RWPE1 (cell line): Measurements from ENCODE around the gene LRRTM2.

ENCODE experiments used
- CTCF ChIA-PET: fragments of 350-600 bp; sonication (Branson Sonifier 250); formaldehyde crosslinking; extraction: SDS; loops from one replicate; lab custom pipeline; 2021; lab: Yijun Ruan, JAX
- POLR2A ChIA-PET: fragments of 400-600 bp; formaldehyde crosslinking; extraction: SDS; loops from one replicate; lab custom pipeline; 2020; ENCODE audit warnings: antibody characterized with exemption; ENCODE audit not compliant: low non-redundant PET; lab: Yijun Ruan, JAX
- DNase-seq: peaks from one replicate; pipeline ENCODE4 v3.0.0; 2012; ENCODE audit warnings: low spot score
- H3K27ac ChIP-seq: fragments of 450-650 bp; 2 replicates; pipeline ENCODE4 v1.5.1; 2017
- TF ChIP-seq, protein P1 (sequence below): fragments of 450-650 bp; conservative IDR thresholded peaks from 2 replicates; pipeline ENCODE4 v1.5.1; 2017; ENCODE audit warnings: low read depth, mild to moderate bottlenecking

LRRTM2 gene

DNA sequence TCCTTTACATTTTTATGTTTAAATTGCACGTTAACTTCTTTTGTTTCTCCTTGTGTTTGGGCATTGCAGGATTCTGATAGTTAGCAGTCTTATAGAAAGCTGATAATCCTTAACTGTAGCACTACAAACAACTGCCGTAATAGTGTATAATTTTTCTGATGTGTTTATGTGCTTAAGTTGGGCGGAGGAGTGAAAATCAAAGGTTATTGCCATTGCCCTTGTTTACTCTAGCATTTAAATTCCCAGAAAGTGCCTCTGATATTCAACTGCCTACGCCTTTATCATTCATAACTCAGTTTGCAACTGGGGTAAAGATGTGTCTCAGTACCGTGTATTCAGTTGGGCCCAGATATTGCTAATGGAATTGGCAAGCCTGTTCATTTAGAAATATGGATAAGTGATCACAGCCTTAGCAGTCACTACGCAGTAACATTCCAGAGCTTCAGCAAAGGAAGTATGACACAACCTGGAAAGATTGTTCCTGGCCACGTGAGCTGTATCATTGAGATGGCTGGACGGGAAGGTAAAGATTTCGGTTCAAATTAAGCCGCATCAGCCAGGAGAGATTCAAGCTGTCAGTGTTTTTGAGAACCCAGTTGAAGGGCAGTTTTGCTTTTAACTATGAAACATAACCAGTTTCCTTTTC is 28.1 kb upstream of the LRRTM2 start:
- TF ChIP-seq, protein P1, sequence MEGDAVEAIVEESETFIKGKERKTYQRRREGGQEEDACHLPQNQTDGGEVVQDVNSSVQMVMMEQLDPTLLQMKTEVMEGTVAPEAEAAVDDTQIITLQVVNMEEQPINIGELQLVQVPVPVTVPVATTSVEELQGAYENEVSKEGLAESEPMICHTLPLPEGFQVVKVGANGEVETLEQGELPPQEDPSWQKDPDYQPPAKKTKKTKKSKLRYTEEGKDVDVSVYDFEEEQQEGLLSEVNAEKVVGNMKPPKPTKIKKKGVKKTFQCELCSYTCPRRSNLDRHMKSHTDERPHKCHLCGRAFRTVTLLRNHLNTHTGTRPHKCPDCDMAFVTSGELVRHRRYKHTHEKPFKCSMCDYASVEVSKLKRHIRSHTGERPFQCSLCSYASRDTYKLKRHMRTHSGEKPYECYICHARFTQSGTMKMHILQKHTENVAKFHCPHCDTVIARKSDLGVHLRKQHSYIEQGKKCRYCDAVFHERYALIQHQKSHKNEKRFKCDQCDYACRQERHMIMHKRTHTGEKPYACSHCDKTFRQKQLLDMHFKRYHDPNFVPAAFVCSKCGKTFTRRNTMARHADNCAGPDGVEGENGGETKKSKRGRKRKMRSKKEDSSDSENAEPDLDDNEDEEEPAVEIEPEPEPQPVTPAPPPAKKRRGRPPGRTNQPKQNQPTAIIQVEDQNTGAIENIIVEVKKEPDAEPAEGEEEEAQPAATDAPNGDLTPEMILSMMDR, result no peak
- H3K27ac ChIP-seq, result no peak overlapping the region
- POLR2A ChIA-PET, result no interaction called here
- DNase-seq, result peak; percentile 54
- CTCF ChIA-PET, result interaction anchor here (0.6 kb wide), 1 partner anchor 366 kb away, joined by 3 read pairs; no protein-coding TSS in a partner anchor

DNA sequence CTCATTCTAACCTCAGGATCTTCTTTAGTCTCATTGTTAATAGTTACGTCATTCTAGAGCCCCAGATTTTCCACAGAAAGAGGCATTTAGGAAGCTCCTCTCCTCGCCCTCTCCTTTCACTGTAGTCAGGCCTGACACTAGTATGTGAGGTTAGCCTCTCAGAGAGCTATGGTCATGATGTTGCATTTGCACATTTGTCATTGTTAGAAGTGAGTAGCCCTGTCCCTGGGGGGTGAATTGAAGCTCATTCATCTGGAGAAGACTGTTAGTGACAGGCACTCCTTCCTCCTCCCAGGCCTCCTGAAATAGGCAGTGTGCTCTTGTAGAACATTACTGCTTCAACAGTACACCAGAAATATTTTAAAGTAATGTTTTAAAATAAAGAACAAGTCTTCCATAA is 26.6 kb upstream of the LRRTM2 start:
- TF ChIP-seq, protein P1, result no peak
- ChIA-PET POLR2A (no interaction called here), CTCF (interaction anchor here (0.5 to 0.7 kb wide), 2 partner anchors 30 to 303 kb away, joined by 3 read pairs; no protein-coding TSS in a partner anchor)
- DNase-seq, result no peak
- no peak overlapping the region for H3K27ac ChIP-seq

DNA sequence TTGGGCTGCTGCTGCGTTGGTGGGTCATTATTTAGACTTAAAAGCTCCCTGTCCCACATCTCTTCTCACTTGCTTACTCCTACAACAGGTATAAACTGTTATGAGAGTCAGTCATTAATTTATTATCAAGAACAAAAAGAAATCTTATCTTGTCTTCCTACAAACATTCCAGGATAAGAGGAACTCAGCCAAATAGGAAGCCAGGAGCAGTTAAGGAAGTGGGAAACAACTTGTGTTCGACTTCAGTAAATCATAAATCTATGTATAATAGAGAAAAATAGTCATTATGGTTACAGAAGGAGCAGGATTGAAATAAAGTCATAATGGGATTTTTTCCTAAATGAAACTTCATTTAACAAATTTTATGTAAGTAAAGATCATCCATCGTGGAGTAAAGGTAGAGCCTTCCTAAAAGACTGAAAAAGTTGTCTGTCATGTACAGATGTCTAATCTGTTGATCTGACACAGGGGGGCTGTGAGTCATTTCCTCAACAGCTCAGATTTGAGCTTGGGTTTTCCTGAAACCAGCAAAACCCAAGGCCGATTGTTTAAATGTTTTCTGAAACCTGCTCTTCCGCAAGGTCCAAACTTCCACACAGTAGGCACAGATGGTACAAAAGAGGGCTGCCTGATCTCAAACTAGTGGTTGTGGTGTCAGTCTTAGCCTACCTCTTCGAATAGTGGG is 25.3 kb upstream of the LRRTM2 start:
- H3K27ac ChIP-seq, result no peak overlapping the region
- DNase-seq, result peak; percentile 76
- ChIA-PET CTCF (interaction anchor here (0.6 kb wide), 1 partner anchor 26 kb away, joined by 4 read pairs; no protein-coding TSS in a partner anchor), POLR2A (no interaction called here)
- TF ChIP-seq, protein P1, result no peak

DNA sequence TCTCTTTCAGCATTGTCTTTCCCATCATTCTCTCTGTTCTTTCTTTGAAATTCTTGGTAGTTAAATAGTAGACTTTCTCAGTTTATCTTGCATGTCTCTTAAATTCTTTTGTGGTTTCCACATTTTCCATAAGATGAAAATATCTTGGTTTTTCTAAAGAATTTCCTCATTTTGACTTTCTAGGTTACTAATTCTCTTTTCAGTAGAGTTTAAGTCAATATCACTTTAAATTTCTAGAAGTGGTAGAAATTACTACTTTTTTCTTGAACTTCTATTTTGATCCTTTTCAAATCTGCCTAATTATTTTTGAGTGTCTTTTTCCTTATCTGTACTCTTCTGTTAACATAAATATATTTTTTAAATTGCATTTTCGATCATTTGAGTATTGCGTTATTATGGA is 23.6 kb upstream of the LRRTM2 start:
- DNase-seq, result no peak
- ChIA-PET POLR2A (no interaction called here), CTCF (interaction anchor here (0.6 kb wide), 1 partner anchor 330 kb away, joined by 3 read pairs; no protein-coding TSS in a partner anchor)
- no peak overlapping the region for H3K27ac ChIP-seq
- TF ChIP-seq, protein P1, result no peak

DNA sequence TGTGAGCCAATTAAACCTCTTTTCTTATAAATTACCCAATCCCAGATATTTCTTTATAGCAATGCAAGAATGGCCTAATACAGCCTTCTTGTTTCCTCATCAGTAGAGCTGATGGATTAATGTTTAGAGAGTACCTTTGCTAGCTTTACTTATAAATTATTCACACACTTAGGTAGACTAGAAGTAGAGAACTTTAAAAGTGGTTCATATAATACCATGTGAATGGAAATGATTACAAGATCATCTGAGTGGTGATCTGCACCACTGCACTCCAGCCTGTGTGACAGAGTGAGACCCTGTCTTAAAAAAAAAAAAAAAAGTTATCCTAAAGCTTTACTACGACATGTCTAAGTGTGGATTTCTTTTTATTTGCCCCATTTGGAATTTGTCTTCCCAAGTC is 23.2 kb upstream of the LRRTM2 start:
- ChIA-PET POLR2A (no interaction called here), CTCF (interaction anchor here (0.6 kb wide), 1 partner anchor 330 kb away, joined by 3 read pairs; no protein-coding TSS in a partner anchor)
- no peak for DNase-seq
- TF ChIP-seq, protein P1, result no peak
- no peak overlapping the region for H3K27ac ChIP-seq

DNA sequence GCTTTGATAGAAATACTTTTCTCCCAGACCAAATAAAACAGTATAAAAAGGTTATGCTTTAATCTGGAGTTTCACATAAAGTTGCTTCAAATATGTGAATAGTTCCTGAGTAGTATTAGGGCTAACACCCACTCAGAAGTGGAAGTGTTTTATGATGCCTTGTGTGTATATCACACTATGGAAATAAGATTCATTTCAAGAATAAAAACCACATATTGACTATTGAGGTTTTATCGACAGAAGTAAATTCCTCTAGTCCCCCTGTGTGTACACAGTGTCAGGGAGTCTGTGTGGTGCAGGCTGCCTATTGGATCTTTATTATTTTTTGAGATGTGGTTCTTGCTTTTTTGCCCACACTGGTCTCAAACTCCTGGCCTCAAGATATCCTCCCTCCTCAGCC is 20.8 kb upstream of the LRRTM2 start:
- ChIA-PET CTCF (no interaction called here), POLR2A (no interaction called here)
- no peak for DNase-seq
- TF ChIP-seq, protein P1, result no peak
- H3K27ac ChIP-seq, result no peak overlapping the region
